HTR-8/SVneo (cell line): ENCODE measurements around the gene TRIP10.
"Not testable (repeated sequence)": the region's sequence is repeated elsewhere in the genome, so short reads cannot be mapped to it uniquely, and the experiment has no call there.

Source experiments
- DNase-seq: peaks from one replicate; pipeline ENCODE4 v3.0.0; 2011; ENCODE audit warnings: low spot score, mixed read lengths; ENCODE audit not compliant: insufficient read length
- FAIRE-seq: peaks from 2 replicates; lab custom pipeline; 2011; peaks lifted over from hg19 to GRCh38; lab: Jason Lieb, UNC

Gene TRIP10

DNA sequence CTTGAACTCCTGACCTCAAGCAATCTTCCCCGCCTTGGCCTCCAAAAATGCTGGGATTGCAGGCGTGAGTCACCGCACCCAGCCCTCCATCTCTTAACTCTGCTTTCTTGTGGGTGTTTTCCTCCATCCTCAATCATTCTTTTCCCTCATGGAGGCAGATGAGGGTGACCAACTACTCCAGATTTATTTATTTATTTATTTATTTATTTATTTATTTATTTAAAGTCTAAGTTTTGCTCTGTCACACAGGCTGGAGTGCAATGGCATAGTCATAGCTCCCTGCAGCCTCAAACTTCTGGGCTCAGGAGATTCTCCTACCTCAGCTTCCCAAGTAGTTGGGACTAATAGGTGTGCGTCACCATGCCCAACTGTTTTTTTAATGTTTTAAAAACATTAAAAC is 47.9 kb downstream of the TRIP10 start:
- FAIRE-seq (no peak), DNase-seq (no peak)

DNA sequence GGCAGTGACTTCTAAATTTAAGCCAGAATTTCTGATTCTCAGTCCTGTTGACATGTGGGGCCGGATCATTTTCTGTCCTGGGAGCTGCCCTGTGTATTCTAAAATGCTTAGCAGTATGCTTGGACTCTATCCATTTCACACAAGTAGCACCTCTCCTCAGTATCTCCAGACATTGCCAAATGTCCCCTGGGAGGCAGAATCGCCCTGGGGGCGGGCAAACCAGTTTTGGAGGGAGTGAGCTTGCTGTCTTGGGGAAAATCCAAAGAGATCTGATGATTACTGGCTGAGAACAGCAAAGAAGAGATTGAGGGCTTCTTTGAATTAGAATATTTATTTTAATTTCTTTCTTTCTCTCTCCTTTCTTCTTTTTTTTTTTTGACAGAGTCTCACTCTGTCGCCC is 49.4 kb downstream of the TRIP10 start:
- no peak for DNase-seq
- FAIRE-seq: no peak

DNA sequence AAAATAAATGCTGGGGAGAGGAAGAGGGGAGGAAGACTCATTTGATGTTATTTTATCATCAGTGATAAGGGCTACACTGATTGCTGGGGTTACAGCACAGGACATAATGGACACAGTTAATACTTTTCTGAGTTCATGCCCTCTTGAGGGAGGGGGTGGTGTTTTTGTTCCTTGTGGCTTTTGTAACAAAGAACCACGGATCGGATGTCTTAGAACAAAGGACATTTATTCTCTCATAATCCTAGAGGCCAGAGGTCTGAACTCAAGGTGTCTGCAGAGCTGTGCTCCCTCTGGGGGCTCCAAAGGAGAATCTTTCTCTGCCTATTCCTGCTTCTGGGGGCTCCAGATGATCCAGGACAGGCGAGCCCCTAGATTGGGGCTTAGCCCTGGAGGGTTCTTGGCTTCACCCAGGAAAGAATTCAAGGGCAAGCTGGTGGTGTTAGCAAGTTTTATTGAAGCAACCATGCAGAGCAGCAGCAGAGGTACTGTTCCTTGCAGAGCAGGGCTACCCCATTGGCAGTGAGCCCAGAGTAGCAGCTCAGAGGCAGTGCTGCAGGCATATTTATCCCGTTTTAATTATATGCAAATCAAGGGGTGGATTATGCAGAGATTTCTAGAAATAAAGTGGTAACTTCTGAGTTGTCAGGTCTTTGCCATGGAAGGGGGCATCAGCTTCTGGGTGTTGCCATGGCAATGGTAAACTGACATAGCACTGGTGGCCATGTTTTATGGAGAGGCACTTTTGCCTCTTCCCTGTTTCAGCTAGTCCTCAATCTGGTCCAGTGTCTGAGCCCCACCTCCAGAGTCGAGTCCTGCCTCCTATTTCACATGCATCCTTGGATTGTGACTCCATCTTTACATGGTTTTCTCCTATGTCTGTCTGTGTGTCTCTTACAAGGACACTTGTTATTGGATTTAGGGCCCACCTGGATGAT is 51.0 kb downstream of the TRIP10 start:
- DNase-seq (no peak), FAIRE-seq (no peak)

DNA sequence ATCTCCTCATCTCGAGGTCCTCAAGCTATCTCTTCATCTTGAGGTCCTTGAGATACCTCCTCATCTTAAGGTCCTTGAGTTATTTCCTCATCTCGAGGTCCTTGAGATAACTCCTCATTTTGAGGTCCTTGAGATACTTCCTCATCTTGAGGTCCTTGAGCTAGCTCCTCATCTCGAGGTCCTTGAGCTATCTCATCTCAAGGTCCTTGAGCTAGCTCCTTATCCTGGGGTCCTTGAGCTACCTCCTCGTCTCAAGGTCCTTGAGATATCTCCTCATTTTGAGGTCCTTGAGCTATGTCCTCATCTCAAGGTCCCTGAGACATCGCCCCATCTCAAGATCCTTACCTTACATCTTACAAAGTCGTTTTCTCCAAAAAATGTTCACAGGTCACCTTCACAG is 51.8 kb downstream of the TRIP10 start:
- FAIRE-seq: no peak
- DNase-seq: no peak

DNA sequence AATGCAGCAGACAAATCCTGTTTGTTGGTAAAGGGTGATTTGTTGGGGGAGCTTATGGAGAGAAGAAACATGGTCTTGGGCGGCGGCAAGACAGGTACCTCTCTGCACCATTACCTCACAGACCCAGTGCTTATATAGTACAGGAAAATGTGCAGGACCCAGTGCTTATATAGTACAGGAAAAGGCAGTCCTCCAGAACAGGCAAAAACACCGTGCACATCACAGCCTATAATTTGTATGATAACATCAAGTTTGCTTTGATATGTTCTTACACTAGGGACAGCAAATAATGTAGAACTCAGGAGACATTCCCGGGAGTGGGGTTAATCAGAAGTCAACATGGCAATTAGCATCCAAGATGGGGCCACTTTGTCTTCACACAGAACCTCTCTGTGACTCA is 53.9 kb downstream of the TRIP10 start:
- DNase-seq: no peak
- FAIRE-seq: no peak

DNA sequence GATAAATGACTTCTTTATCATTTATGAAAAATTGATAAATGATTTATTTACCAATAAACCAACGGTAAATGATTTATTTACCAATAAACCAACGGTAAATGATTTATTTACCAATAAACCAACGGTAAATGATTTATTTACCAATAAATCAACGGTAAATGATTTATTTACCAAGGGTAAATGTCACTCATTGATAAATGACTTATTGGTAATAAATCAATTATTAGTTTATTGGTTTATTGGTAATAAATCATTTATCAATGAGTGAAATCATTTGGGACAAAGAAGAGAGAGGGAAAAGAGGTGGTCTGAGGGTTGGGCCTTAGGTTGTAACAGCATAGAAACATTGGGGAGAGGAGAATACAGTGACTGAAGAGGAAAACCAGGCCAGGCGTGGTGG is 54.5 kb downstream of the TRIP10 start:
- FAIRE-seq: no peak
- DNase-seq: no peak

DNA sequence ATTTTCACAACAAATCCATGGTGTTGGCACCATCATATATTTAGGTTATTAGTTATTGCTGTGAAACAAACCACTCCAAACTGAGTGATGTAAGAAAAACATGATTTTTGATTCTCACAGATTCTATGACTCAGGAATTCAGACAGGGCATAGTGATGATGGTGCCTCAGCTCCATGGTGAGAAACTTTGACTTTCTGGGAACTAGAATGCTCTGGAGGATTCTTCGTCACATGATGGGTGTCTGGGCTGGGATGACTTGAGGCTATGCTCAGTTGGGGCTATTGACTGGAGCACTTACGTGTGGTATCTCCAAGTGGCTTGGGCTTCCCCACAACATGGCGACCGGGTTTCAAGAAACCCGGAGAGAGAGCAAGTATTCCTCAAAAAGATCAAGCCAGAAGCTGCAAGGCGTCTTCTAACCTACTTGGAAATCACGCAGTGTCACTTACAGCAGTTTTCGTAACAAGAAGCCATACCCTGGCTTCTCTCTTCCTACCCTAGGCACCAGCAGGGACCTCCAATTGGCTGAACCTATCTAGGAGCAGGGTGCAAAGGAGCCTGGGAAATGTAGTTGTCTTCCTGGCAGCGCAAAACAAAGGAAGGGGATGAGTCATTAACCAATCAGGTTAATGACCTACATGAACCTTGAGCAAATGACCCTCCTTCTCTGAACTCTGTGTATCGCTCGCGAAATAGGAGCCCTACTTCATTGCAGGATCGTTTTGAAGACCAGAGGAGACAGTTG is 55.4 kb downstream of the TRIP10 start:
- FAIRE-seq: no peak
- DNase-seq: no peak

DNA sequence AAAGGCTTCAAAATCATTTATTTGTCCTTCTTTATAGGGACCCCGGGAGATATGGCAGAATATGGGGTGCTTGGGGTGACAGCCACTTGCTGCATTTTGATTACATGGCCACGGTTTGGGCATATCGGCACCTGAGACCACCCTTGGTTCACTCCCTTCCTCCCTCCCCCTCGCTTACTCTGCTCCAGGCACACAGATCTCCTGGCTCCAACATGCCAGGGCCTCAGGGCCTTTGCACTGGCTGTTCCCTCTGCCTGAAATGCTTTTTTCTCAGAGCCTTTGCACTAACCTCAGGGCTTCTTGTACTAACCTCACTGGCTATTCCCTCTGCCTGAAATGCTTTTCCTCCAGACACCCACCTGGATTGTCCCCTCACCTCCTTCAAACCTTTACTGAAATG is 56.8 kb downstream of the TRIP10 start:
- DNase-seq (no peak), FAIRE-seq (no peak)

DNA sequence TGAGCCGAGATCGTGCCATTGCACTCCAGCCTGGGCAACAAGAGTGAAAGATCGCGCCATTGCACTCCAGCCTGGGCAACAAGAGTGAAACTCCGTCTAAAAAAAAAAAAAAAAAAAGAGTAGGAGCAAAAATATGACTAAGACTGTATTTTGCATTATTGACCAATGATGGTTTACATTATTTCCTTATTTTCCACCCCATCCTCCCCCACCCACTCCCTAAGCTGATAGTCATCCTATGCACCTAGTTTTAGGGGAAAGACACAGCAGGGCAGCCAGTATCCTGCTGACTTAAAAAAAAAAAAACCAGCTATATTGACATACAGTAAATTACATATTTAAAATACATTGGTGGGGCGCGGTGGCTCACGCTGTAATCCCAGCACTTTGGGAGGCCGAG is 58.2 kb downstream of the TRIP10 start:
- no peak for DNase-seq
- FAIRE-seq: no peak

DNA sequence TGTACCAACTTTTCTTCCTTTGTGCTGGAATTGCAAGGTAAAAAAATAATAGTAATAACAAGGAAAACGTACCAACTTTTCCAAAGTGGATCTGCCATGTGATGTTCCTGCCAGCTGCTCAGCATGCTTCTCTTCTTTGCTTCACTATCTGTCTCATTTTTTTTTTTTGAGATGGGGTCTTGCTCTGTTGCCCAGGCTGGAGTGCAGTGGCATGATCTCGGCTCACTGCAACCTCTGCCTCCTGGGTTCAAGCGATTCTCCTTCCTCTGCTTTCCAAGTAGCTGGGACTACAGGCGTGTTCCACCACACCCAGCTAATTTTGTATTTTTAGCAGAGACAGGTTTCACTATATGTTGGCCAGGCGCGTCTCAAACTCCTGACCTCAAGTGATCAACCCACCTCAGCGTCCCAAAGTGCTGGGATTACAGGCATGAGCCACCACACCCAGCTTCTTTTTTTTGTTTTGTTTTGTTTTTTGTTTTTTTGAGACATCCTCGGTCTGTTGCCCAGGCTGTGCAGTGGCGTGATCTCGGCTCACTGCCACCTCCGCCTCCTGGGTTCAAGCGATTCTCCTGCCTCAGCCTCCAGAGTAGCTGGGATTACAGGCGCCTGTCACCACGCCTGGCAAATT is 60.8 kb downstream of the TRIP10 start:
- DNase-seq, FAIRE-seq: not testable (repeated sequence)

DNA sequence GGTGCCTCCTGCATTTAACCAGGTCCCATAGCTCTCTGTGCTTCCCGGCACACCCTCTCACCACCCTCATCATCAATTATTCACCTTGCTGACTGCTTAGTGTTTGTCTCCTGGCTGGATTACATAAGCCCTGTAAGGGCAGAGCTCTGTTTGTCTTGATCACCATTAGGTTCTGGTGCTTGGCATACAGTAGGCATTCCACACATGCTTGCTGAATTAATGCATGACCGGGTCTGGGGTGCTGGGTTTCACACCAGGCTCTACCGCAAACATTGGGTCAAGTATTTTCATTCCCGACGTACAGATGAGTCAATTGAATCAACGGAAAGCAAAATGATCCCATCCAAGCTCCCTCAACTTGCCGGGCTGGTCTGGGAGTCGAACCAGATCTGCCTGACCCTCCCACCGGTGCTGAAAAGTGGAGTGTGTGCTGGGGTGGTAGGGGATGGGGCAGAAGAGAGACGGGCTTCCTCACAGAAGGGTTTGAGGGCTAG is 61.6 kb downstream of the TRIP10 start:
- peak; percentile 83 for FAIRE-seq
- DNase-seq: peak; percentile 39
